A549 (cell line): Measurements from ENCODE around the gene ICAM3. TPM values are rescaled to one million over a fixed set of nuclear protein-coding genes. Genes with fewer than 3 reads are reported as not detected.

Source experiments
- ATAC-seq, 2 experiments: fragments of 200-7000 bp in 1 of 2; fragments of >200 bp in 1 of 2; cut with Nextera tagmentation in 1 of 2; cut with Tn5 transposase in 1 of 2; 3 replicates each; pipeline versions ENCODE4 v1.8.0 to v1.9.1; 2018 to 2020; ENCODE audit warnings: mild to moderate bottlenecking in 1 of 2, moderate library complexity in 1 of 2
- CTCF ChIA-PET: fragments of 300-600 bp; sonication (Branson Sonifier 250); formaldehyde crosslinking; extraction: SDS; loops from one replicate; lab custom pipeline; 2021; ENCODE audit warnings: antibody characterized with exemption, inconsistent platforms; lab: Yijun Ruan, JAX
- POLR2A ChIA-PET: fragments of 350-600 bp; formaldehyde crosslinking; extraction: SDS; loops from one replicate; lab custom pipeline; 2021; ENCODE audit warnings: antibody characterized with exemption, inconsistent platforms; lab: Yijun Ruan, JAX
- DNase-seq, 2 experiments: peaks; one replicate each; pipeline versions ENCODE4 v3.0.0 to v3.0.0-alpha.2; 2011 to 2016; ENCODE audit warnings: low read depth in 1 of 2, low spot score in 1 of 2
- FAIRE-seq: peaks from 2 replicates; lab custom pipeline; 2011; peaks lifted over from hg19 to GRCh38; lab: Jason Lieb, UNC
- H3K27ac ChIP-seq, 2 experiments: fragments of >200 bp; sonication (Bioruptor Twin); formaldehyde crosslinking; 3 replicates each; pipeline ENCODE4 v1.5.1; 2016 to 2017
- H3K4me1 ChIP-seq: fragments of >200 bp; sonication (Bioruptor Twin); formaldehyde crosslinking; 3 replicates; pipeline ENCODE4 v1.6.1; 2016
- H3K4me2 ChIP-seq: fragments of >200 bp; sonication (Bioruptor Twin); formaldehyde crosslinking; 3 replicates; pipeline ENCODE4 v1.6.1; 2016
- H3K4me3 ChIP-seq: fragments of >200 bp; sonication (Bioruptor Twin); formaldehyde crosslinking; 3 replicates; pipeline ENCODE4 v1.5.1; 2016
- H3K9me3 ChIP-seq: fragments of >200 bp; sonication (Bioruptor Twin); formaldehyde crosslinking; 3 replicates; pipeline ENCODE4 v1.6.1; 2016
- ATOH8 ChIP-seq: fragments of 250-450 bp; sonication (Bioruptor Pico); IDR thresholded peaks from 2 replicates; pipeline ENCODE4 v1.5.0; 2020; ENCODE audit warnings: low read depth, mild to moderate bottlenecking, moderate library complexity
- BHLHE40 ChIP-seq: IDR thresholded peaks from 2 replicates; pipeline ENCODE4 v1.6.1; 2012; ENCODE audit warnings: low read depth, low read length, inconsistent platforms
- CEBPB ChIP-seq, 2 experiments: fragments of >200 bp in 1 of 2; sonication (Bioruptor Twin) in 1 of 2; formaldehyde crosslinking in 1 of 2; IDR thresholded peaks; 2 replicates each; pipeline ENCODE4 v1.6.1; 2012 to 2016
- E2F6 ChIP-seq: IDR thresholded peaks from 2 replicates; pipeline ENCODE4 v1.6.1; 2012; ENCODE audit warnings: low read depth, borderline replicate concordance
- EHF ChIP-seq: fragments of 250-450 bp; sonication (Bioruptor Pico); IDR thresholded peaks from 2 replicates; pipeline ENCODE4 v1.5.0; 2020; ENCODE audit warnings: mild to moderate bottlenecking
- ELK1 ChIP-seq: fragments of 150-350 bp; IDR thresholded peaks from 2 replicates; pipeline ENCODE4 v1.6.1; 2014; ENCODE audit warnings: low read depth, mild to moderate bottlenecking, low read length
- FOSB ChIP-seq: fragments of 250-450 bp; sonication (Bioruptor Pico); IDR thresholded peaks from 2 replicates; pipeline ENCODE4 v1.5.0; 2020; ENCODE audit warnings: mild to moderate bottlenecking, moderate library complexity
- FOSL2 ChIP-seq, 2 experiments: fragments of 450-650 bp in 1 of 2; fragments of >200 bp in 1 of 2; sonication (Bioruptor Twin) in 1 of 2; formaldehyde crosslinking; IDR thresholded peaks; 2 replicates each; pipeline versions ENCODE4 v1.5.0 to v1.6.1; 2016 to 2020; ENCODE audit warnings: mild to moderate bottlenecking in 1 of 2, moderate library complexity in 1 of 2
- FOXS1 ChIP-seq: fragments of 250-450 bp; sonication (Bioruptor Pico); IDR thresholded peaks from 2 replicates; pipeline ENCODE4 v1.5.0; 2020; ENCODE audit warnings: mild to moderate bottlenecking, moderate library complexity
- HDAC2 ChIP-seq: fragments of 200-600 bp; sonication (generic); IDR thresholded peaks from 2 replicates; pipeline ENCODE4 v1.6.1; 2016
- HOXB5 ChIP-seq: fragments of 250-450 bp; sonication (Bioruptor Pico); IDR thresholded peaks from 2 replicates; pipeline ENCODE4 v1.5.0; 2020; ENCODE audit warnings: mild to moderate bottlenecking, moderate library complexity
- JUNB ChIP-seq: fragments of >200 bp; sonication (Bioruptor Twin); formaldehyde crosslinking; IDR thresholded peaks from 2 replicates; pipeline ENCODE4 v1.6.1; 2016
- KDM5A ChIP-seq: fragments of 200-600 bp; sonication (generic); IDR thresholded peaks from 2 replicates; pipeline ENCODE4 v1.6.1; 2016; ENCODE audit warnings: antibody characterized with exemption, mild to moderate bottlenecking
- NFE2L2 ChIP-seq: fragments of 150-350 bp; conservative IDR thresholded peaks from 2 replicates; pipeline ENCODE4 v1.6.1; 2014; ENCODE audit warnings: low read length
- PHF8 ChIP-seq: fragments of 200-600 bp; sonication (generic); IDR thresholded peaks from 2 replicates; pipeline ENCODE4 v1.6.1; 2016; ENCODE audit warnings: low read depth, mild to moderate bottlenecking, antibody characterized with exemption, moderate library complexity, borderline replicate concordance
- POLR2AphosphoS2 ChIP-seq: conservative IDR thresholded peaks from 2 replicates; pipeline ENCODE4 v1.6.1; 2012; ENCODE audit warnings: low read length, improper control_type of control experiment, inconsistent platforms
- RAD21 ChIP-seq, 2 experiments: fragments of >200 bp in 1 of 2; sonication (Bioruptor Twin) in 1 of 2; formaldehyde crosslinking in 1 of 2; IDR thresholded peaks in 1 of 2; conservative IDR thresholded peaks in 1 of 2; 2 replicates in 1 of 2; 3 replicates in 1 of 2; pipeline ENCODE4 v1.6.1; 2012 to 2018; ENCODE audit warnings: inconsistent platforms in 1 of 2
- RARB ChIP-seq: fragments of 250-450 bp; sonication (Bioruptor Pico); IDR thresholded peaks from 2 replicates; pipeline ENCODE4 v1.8.0; 2021; ENCODE audit warnings: mild to moderate bottlenecking, moderate library complexity
- RCOR1 ChIP-seq: fragments of 150-350 bp; IDR thresholded peaks from 2 replicates; pipeline ENCODE4 v1.6.1; 2014; ENCODE audit warnings: antibody characterized with exemption, low read length, low read depth
- RFX5 ChIP-seq: fragments of 450-650 bp; IDR thresholded peaks from 2 replicates; pipeline ENCODE4 v1.7.1; 2014; ENCODE audit warnings: antibody characterized with exemption, mild to moderate bottlenecking, moderate library complexity
- RNF2 ChIP-seq: fragments of 200-600 bp; sonication (generic); IDR thresholded peaks from 2 replicates; pipeline ENCODE4 v1.6.1; 2016; ENCODE audit warnings: low read depth, mild to moderate bottlenecking, antibody characterized with exemption, moderate library complexity, borderline replicate concordance
- SREBF2 ChIP-seq: fragments of 450-650 bp; IDR thresholded peaks from 2 replicates; pipeline ENCODE4 v1.6.1; 2014; ENCODE audit warnings: mild to moderate bottlenecking, moderate library complexity
- TP53 ChIP-seq: fragments of 250-450 bp; sonication (Bioruptor Pico); IDR thresholded peaks from 2 replicates; pipeline ENCODE4 v1.5.0; 2021; ENCODE audit warnings: mild to moderate bottlenecking, moderate library complexity
- USF2 ChIP-seq: fragments of 450-650 bp; IDR thresholded peaks from 2 replicates; pipeline ENCODE4 v1.6.1; 2014; ENCODE audit warnings: antibody characterized with exemption
- ZC3H11A ChIP-seq: fragments of 450-650 bp; IDR thresholded peaks from 2 replicates; pipeline ENCODE4 v1.6.1; 2014; ENCODE audit warnings: antibody characterized with exemption, mild to moderate bottlenecking
- ZFP36 ChIP-seq: fragments of 450-650 bp; IDR thresholded peaks from 2 replicates; pipeline ENCODE4 v1.6.1; 2014; ENCODE audit warnings: borderline replicate concordance; ENCODE audit not compliant: partially characterized antibody
- WGBS: methylation state at CpG from one replicate; pipeline ENCODE4 v1.1.6; 2017; ENCODE audit errors: missing lambda C conversion rate; 5-methylcytosine and 5-hydroxymethylcytosine counted together
- polyA plus RNA-seq, 4 experiments: library from polyadenylated mRNA; depleted of rRNA in 3 of 4; stranded (reverse); fragments of >200 nt; fragmentation: RNase III in 1 of 4; extraction: RNeasy Plus Mini Kit Qiagen cat#74134 plus additional on column Dnase treatment in 1 of 4; gene quantifications; 2 replicates in 3 of 4; 3 replicates in 1 of 4; pipeline ENCODE4 v1.2.3, GENCODE V29; 2011 to 2017

Gene ICAM3
- polyA plus RNA-seq, 2 of the 4 experiments (the other 2 are of a cell fraction), result 4.7 to 7.3 TPM

- POLR2A ChIA-PET, result no interaction called here
- no peak for ATAC-seq
- 95% methylated on average over 21 of the region's 41 CpGs for WGBS
Measured at GRCh38 chr19:10328558-10329429, 10.6 kb downstream of the ICAM3 start.

GRCh38 chr19:10327793-10328192 is 11.6 kb downstream of the ICAM3 start:
- Histone ChIP-seq H3K4me1 (peaks cover 9% of the 10 kb centered on the region; the same call in 1 of the 3 replicates), H3K27ac (no peak overlapping the region), H3K4me2 (no peak overlapping the region), H3K4me3 (no peak overlapping the region), H3K9me3 (no peaks in the 10 kb centered on the region)
- no peak for DNase-seq
- ATAC-seq, result no peak
- POLR2A ChIA-PET, result interaction anchor here (0.6 kb wide), 1 partner anchor 85 kb away, joined by 4 read pairs; no protein-coding TSS in a partner anchor
- WGBS, result 90% methylated on average over 4 of the region's 7 CpGs
- FAIRE-seq, result no peak
- CTCF ChIA-PET, result interaction anchor here (1.6 to 2.3 kb wide), 2 partner anchors 58 to 68 kb away, joined by 5 to 9 read pairs; partner anchors contain the start of gene ICAM1
- TF ChIP-seq KDM5A (no peak), RCOR1 (no peak), E2F6 (no peak), HOXB5 (CRISPR knock-in tag) (no peak), BHLHE40 (no peak), RFX5 (no peak), ELK1 (no peak), PHF8 (no peak), EHF (CRISPR knock-in tag) (no peak), USF2 (no peak), NFE2L2 (no peak), SREBF2 (no peak), ATOH8 (no peak), RAD21 (conservative IDR thresholded peaks at IDR 0.05 in 1 of 2, IDR thresholded peaks at IDR 0.05 in 1 of 2) (no peak), ZFP36 (no peak), POLR2AphosphoS2 (no peak)

More at GRCh38 chr19:10328558-10329429, 10.6 kb downstream of the ICAM3 start:
- Histone ChIP-seq H3K9me3 (no peaks in the 10 kb centered on the region), H3K4me1 (peaks cover 9% of the 10 kb centered on the region; the same call in 1 of the 3 replicates)
- no peak for FAIRE-seq
- TF ChIP-seq FOXS1 (CRISPR knock-in tag) (no peak), RAD21 (conservative IDR thresholded peaks at IDR 0.05 in 1 of 2, IDR thresholded peaks at IDR 0.05 in 1 of 2) (no peak), ZC3H11A (no peak), BHLHE40 (no peak), SREBF2 (no peak), RNF2 (no peak), JUNB (no peak), ATOH8 (no peak), CEBPB (IDR thresholded peaks at IDR 0.05) (no peak), RARB (CRISPR knock-in tag) (no peak), FOSB (no peak), ELK1 (no peak), TP53 (CRISPR knock-in tag) (no peak), FOSL2 (IDR thresholded peaks at IDR 0.05) (no peak), FOSL2 (CRISPR knock-in tag; IDR thresholded peaks at IDR 0.05) (no peak), NFE2L2 (no peak), ZFP36 (no peak), USF2 (no peak), HDAC2 (no peak)
- TF ChIP-seq, all 56 proteins: peak for 0
- no peak overlapping the region for H3K4me2 ChIP-seq
- no peak overlapping the region for H3K4me3 ChIP-seq
- H3K27ac ChIP-seq, result no peak overlapping the region
- CTCF ChIA-PET, result interaction anchor here (0.6 kb wide), 1 partner anchor 558 kb away, joined by 3 read pairs; no protein-coding TSS in a partner anchor
- no peak for DNase-seq
